ENCODE measurements around the gene CNKSR2. TPM values are rescaled to one million over a fixed set of nuclear protein-coding genes. Genes with fewer than 3 reads are reported as not detected.

The CNKSR2 gene
- total RNA-seq, 1 experiment from 2014 or later: 52.9 TPM

GRCh38 chrX:21661316-21661715, 287.1 kb downstream of the CNKSR2 start:
- Histone ChIP-seq H2BK20ac (ENCODE audit: low read depth, low read length, poor library complexity, severe bottlenecking) (no peak overlapping the region), H3K14ac (ENCODE audit: insufficient read depth, low read length) (no peak overlapping the region), H2AK5ac (ENCODE audit: insufficient read length, low read length) (no peak overlapping the region), H2AFZ (ENCODE audit: low read length) (no peak overlapping the region), H3K79me1 (ENCODE audit: insufficient read depth, low read depth, low read length, poor library complexity, severe bottlenecking) (no peaks in the 10 kb centered on the region), H2BK12ac (ENCODE audit: insufficient read length, low read depth, low read length) (no peak overlapping the region), H3T11ph (ENCODE audit: low read length) (no peak overlapping the region), H2BK120ac (ENCODE audit: low read depth, low read length, poor library complexity, severe bottlenecking) (no peak overlapping the region), H3K4ac (ENCODE audit: low read depth, low read length) (no peak overlapping the region), H4K20me1 (ENCODE audit: control insufficient read depth, insufficient read depth, insufficient read length) (no peaks in the 10 kb centered on the region), H4K5ac (ENCODE audit: insufficient read length, low read depth, low read length) (no peak overlapping the region), H4K8ac (replicated peaks; ENCODE audit: insufficient read length, low read depth, low read length) (no peak overlapping the region), H2BK5ac (ENCODE audit: insufficient read length, low read length) (no peak overlapping the region), H3K9me3 (ENCODE audit: control insufficient read depth, low read depth, low read length) (peaks cover 28% of the 10 kb centered on the region), H3K23ac (ENCODE audit: insufficient read length, low read depth, low read length) (no peak overlapping the region), H3K4me2 (ENCODE audit: insufficient read depth, insufficient read length, low read length) (no peak overlapping the region), H3K79me2 (ENCODE audit: insufficient read depth, low read length) (no peaks in the 10 kb centered on the region), H3K23me2 (ENCODE audit: insufficient read length, low read depth, low read length, poor library complexity, severe bottlenecking) (no peaks in the 10 kb centered on the region), H4K91ac (ENCODE audit: insufficient read length, low read depth, low read length) (no peak overlapping the region), H2BK15ac (ENCODE audit: low read depth, low read length) (no peak overlapping the region), H3K27me3 (ENCODE audit: insufficient read depth, low read length) (no peaks in the 10 kb centered on the region), H3K9ac (ENCODE audit: extremely low read depth, insufficient read length, low read length) (no peak overlapping the region), H3K56ac (ENCODE audit: insufficient read length, low read depth, low read length) (no peak overlapping the region), H3K4me1 (ENCODE audit: insufficient read depth, low read length) (no peaks in the 10 kb centered on the region), H3K27ac (ENCODE audit: insufficient read length, low read depth, low read length) (no peak overlapping the region), H3K18ac (ENCODE audit: insufficient read length, low read depth, low read length) (no peak overlapping the region)
- H3K27ac Mint-ChIP-seq: no peak overlapping the region
- peaks cover 0 to 3% of the 10 kb centered on the region in 2 experiments; a peak in 1 of 4 replicates for H3K4me1 Mint-ChIP-seq
- H3K36me3 Mint-ChIP-seq (ENCODE audit: insufficient read depth in 1 of 3, low read depth in 3 of 3): peaks cover 0 to 3% (median 2%) of the 10 kb centered on the region in 3 experiments; a peak in 3 of 7 replicates
- peaks cover 3 to 30% of the 10 kb centered on the region in 2 experiments; a peak in 4 of 5 replicates for H3K9me3 Mint-ChIP-seq
- H3K4me3 Mint-ChIP-seq: no peak overlapping the region
- no peaks in the 10 kb centered on the region; the same call in 1 of the 2 replicates for H3K27me3 Mint-ChIP-seq (ENCODE audit: low read depth)
- DNase-seq: no peak
- TF ChIP-seq CTCF (conservative IDR thresholded peaks at IDR 0.05): no peak
- no CpG with 5 or more reads among the region's 6 CpGs for WGBS (ENCODE audit: extremely low coverage, insufficient read length, low lambda C conversion rate)
